Stimulated activated CD8-positive, alpha-beta memory T cell treated with anti-CD3 and anti-CD28 coated beads, Interleukin-2, amount 100 ng/mL, for 1 hour (primary cell): ENCODE data around the gene ZFYVE27.
"Not testable (repeated sequence)": the region's sequence is repeated elsewhere in the genome, so short reads cannot be mapped to it uniquely, and the experiment has no call there.

Experiments
- DNase-seq, 2 donors: peaks; one replicate each; pipeline ENCODE4 v3.0.0-alpha.2; 2020; ENCODE audit warnings: low read depth in 2 of 2

ZFYVE27 gene

GRCh38 chr10:97736902-97737769 is at the start of gene ZFYVE27:
ZFYVE27 (plus strand) TSS chr10:97737128; CDS start chr10:97738478, 1,350 bp downstream.
- peak; percentile 89 to 92 for DNase-seq

- DNase-seq: no peak
Measured at GRCh38 chr10:97687785-97688781, 48.8 kb upstream of the ZFYVE27 start.

GRCh38 chr10:97689559-97690020 is 47.3 kb upstream of the ZFYVE27 start:
- no peak for DNase-seq

GRCh38 chr10:97690133-97690532 is 46.8 kb upstream of the ZFYVE27 start:
- no peak for DNase-seq

DNA sequence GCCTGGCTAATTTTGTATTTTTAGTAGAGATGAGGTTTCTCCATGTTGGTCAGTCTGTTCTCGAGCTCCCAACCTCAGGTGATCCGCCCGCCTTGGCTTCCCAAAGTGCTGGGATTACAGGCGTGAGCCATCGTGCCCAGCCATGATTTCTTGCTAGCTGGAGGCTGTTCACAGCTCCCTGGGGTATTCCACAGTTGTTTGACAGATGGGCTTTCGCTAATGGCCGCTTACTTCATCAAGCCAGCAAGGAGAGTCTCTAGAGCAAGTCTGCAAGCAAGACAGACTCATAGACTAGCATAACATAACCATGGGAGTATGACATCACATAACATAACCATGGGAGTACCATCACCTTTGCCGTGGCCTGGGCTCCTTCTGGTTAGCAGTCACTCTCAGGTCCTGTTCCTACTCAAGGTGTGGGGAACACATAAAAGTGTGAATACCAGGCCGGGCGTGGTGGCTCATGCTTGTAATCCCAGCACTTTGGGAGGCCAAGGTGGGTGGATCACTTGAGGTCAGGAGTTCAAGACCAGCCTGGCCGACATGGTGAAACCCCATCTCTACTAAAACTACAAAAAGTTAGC is 38.8 kb upstream of the ZFYVE27 start:
- DNase-seq: not testable (repeated sequence)

GRCh38 chr10:97701438-97702069 is 35.4 kb upstream of the ZFYVE27 start:
- DNase-seq: no peak

- DNase-seq: no peak
Measured at GRCh38 chr10:97703398-97704067, 33.4 kb upstream of the ZFYVE27 start.

DNA sequence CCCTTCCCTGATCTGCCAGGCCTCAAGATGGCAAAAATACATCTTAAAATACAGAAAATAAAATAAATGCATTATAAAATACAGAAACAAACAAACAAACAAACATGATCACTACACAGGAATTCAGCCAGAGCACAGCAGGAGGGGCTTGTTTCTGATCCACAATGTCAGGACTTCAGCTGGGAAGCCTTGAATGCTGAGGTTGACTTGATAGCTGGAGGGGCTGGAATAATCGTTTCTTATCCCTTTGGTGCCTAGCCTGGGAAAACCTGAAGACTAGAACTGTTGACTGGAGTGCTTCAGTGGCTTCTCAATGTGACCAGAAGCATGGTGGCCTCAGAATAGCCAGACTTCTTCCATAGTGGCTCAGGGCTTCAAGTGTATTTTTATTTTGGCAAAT is 32.6 kb upstream of the ZFYVE27 start:
- DNase-seq: no peak

GRCh38 chr10:97705006-97705670 is 31.8 kb upstream of the ZFYVE27 start:
- no peak for DNase-seq

DNA sequence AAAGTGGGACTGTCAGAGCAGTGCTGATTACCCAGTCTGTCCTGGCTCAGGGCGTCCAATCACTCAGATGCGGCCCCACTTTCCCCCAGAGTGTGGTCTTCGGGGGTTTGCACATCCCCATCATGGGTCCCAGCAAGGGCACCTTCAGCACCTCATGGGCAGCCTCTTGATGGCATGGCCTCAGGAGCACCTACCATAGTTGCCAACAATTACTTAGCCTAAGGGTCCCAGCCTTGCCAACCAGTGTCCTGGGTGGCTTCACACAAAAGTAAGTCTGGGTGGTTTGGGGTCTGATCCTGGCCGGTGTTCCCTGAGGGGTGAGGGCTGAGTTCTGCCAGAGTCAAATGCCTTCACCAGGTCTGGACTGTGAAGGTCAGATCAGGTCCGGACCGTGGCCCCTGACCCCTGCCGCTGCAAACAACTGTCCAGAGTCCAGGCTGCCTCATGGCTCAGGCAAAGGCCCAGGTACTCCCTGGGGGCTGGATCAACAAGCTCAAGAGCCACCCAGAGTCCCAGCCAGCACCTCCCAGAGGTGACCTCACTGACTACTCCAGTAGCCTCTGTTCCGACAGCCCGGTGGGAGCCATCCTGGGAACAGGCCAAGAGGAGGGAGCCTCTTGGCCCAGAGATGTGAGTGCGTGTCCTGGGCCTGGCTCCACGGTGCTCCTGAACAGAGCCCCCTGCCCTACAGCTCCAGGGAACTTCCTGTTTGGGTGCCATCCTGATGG is 29.6 kb upstream of the ZFYVE27 start:
- no peak for DNase-seq

DNA sequence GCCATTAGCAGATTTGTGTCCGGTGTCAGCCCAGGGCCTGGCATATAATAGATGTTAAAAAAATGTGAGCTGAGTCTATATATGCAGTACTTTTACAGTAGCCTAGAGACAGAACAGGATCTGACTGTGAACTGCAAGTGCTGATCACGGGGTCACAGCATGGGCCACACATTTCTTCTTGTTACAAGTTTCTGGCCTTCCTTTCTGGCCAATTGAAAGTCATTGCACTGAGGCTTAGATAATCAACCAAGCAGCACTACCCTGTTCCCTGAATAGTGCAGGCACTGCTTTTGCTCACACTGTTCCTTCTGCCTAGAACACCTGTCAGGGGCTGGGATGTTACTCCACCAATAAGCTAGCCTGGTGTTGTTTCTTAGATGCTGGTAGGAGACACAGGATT is 28.8 kb upstream of the ZFYVE27 start:
- no peak for DNase-seq

DNA sequence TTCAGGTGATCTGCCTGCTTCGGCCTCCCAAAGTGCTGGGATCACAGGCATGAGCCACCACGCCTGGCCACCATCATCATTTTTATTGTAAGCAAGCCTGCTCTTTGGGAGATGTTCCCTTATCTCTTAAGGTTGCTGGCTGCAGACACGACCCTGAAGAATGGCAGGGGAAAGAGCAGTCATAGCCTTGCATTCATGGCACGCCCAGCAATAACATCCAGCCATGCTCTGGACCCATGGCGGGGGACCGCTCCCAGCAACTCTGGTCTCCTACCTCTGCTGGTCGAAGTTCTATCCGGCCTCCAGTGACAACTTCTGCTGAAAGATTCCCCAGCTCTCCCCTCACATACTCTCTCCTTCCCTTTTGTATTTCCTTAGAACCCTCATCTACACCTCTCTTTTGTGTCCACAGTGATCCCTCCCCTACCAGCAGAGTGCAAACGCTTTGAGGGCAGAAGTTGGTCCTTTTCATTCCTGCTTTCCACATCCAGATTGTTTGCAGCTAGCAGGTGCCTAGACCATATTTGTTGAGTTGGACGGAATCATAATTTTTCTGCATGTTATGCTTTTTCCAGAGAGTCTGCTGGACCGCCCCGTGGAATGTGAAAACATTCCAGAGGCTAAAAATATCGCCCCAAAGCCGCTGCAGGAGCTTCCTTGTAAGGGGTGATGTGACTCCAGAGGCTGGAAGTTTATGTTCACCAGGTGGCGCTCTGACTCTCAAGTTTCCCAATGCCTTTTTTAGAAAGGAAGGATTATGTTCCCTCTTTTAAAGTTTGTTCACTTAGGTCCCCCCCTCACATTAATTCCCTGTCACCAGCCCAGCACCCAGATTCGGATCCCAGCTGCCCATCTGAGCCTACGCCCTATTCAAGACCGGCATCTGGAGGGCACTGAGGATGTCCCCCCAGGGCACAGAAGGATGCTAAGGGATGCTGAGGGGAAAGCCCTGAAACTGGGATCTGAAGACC is 27.7 kb upstream of the ZFYVE27 start:
- no peak for DNase-seq

GRCh38 chr10:97711640-97712572 is 25.0 kb upstream of the ZFYVE27 start:
- no peak for DNase-seq

- no peak for DNase-seq
Measured at GRCh38 chr10:97713339-97713825, 23.5 kb upstream of the ZFYVE27 start, which contains the start of gene MARVELD1. MARVELD1 (plus strand) TSS chr10:97713730; CDS start chr10:97713877, 147 bp downstream.

DNA sequence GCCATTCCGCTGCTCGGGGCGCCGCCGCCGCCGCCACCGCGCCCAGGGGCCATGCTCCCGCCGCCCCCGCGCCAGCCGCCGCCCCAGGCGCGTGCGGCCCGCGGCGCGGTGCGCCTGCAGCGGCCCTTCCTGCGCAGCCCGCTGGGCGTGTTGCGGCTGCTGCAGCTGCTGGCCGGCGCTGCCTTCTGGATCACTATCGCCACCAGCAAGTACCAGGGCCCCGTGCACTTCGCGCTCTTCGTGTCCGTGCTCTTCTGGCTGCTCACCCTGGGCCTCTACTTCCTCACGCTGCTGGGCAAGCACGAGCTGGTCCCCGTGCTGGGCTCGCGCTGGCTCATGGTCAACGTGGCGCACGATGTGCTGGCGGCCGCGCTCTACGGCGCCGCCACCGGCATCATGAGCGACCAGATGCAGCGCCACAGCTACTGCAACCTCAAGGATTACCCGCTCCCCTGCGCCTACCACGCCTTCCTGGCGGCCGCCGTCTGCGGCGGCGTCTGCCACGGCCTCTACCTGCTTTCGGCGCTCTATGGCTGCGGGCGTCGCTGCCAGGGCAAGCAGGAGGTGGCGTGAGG is 23.0 kb upstream of the ZFYVE27 start:
- DNase-seq: peak in 1 of 2 donors; percentile 14

DNA sequence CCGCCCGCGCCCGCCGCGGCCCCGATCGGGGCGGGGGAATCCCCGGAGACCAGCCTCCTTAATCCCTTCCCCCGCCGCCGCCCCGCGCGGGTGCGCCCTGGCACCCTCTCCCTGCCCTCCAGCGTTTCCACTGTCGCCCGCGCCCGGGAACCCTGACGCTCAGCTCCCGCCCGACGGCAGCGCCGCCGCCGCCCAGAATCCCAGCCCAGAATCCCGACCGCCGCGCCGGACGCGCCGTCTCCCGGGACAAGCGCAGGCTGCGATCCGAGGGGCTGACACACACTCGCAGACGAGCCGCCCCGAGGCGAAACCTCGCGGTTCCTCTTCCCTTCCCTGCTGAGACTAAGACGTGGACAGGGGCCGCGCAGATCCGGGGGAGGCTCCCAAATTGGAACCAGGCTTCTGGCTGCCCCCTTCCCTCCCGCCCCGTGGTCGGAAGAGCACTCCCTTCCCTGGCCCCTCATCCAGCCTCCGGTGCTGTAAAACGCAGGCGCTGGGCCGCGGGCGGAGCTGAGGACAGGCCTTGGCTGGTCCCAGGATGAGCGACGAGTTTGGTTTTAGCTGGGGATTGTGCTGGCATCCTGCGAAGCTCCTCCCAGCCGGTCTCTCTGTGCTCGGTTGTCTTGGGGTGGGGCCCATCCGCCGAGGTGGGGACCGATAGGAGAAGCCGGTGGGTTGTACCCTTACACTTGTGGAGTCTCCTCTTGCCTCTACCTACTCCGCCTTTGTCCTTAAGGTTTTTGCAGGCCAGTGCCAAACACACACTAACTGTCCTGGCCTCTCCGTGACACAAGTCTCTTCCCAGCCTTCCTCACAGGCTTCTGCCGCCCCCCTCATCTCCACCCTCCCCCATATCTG is 22.3 kb upstream of the ZFYVE27 start:
- no peak for DNase-seq
